GM10266 (cell line): ENCODE measurements around the gene DTD2.

Experiments used
- DNase-seq: peaks from one replicate; pipeline ENCODE4 v3.0.0; 2012; ENCODE audit errors: extremely low spot score
- CTCF ChIP-seq: IDR thresholded peaks from 2 replicates; pipeline ENCODE4 v1.5.1; 2012; ENCODE audit warnings: mild to moderate bottlenecking, low read depth; ENCODE audit not compliant: control insufficient read depth, insufficient read depth; ENCODE audit errors: missing control alignments

DTD2 gene

GRCh38 chr14:31403707-31404106, 53.6 kb downstream of the DTD2 start:
- DNase-seq = no peak

GRCh38 chr14:31402764-31403439, 54.4 kb downstream of the DTD2 start:
- TF ChIP-seq CTCF = no peak
- no peak for DNase-seq

More at GRCh38 chr14:31403707-31404106, 53.6 kb downstream of the DTD2 start:
- TF ChIP-seq CTCF = no peak

DNA sequence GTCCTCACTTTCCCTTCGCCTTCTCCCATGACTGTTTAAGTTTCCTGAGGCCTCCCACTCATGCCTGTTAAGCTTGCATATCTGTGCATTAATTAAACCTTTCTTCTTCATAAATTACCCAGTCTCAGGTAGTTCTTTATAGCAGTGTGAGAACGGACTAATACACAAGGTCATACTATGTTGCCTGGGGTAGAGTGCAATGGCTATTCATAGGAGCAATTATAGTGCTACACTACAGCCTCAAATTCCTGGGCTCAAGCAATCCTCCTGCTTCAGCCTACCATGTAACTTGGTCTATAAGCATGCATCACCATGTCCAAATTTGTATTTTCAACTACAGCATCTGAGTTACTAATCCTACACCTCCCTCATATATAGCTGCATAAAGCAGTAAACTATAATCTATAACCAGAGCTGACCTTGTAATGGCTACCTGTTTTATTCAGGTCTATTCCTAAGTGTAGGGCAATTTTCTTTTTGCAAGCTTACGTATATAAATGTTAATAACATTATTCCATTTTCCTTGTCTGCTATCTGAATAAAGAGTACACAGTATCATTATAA, 55.9 kb downstream of the DTD2 start:
- TF ChIP-seq CTCF = no peak
- DNase-seq = no peak

GRCh38 chr14:31400031-31400638, 57.2 kb downstream of the DTD2 start:
- no peak for TF ChIP-seq CTCF

More at GRCh38 chr14:31400031-31400638, 57.2 kb downstream of the DTD2 start:
- no peak for DNase-seq
